Stimulated activated CD4-positive, alpha-beta T cell treated with anti-CD3 and anti-CD28 coated beads, TNF-alpha, amount 100 ng/mL, for 1 hour (primary cell): ENCODE results near the gene BNC1.
"Not testable (repeated sequence)": the region's sequence is repeated elsewhere in the genome, so short reads cannot be mapped to it uniquely, and the experiment has no call there.

ENCODE experiments used
- DNase-seq, 3 donors: peaks; one replicate each; pipeline ENCODE4 v3.0.0-alpha.2; 2020; ENCODE audit warnings: low read depth in 3 of 3, low spot score in 1 of 3

Gene BNC1

GRCh38 chr15:83248151-83249029, 36.1 kb downstream of the BNC1 start:
- DNase-seq, result no peak

GRCh38 chr15:83243634-83244033, 40.8 kb downstream of the BNC1 start:
- DNase-seq, result no peak

DNA sequence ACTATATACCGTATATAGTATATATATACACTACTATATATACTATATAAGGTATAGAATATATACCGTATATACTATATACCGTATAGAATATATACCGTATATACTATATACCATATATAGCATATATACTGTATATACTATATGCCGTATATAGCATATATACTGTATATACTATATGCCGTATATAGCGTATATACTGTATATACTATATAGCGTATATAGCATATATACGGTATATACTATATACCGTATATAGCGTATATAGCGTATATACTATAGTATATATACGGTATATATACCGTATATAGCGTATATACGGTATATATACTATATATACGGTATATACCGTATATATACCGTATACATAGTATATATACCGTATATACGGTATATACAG, 54.2 kb downstream of the BNC1 start:
- no peak for DNase-seq

GRCh38 chr15:83225449-83225848, 59.0 kb downstream of the BNC1 start:
- no peak for DNase-seq

DNA sequence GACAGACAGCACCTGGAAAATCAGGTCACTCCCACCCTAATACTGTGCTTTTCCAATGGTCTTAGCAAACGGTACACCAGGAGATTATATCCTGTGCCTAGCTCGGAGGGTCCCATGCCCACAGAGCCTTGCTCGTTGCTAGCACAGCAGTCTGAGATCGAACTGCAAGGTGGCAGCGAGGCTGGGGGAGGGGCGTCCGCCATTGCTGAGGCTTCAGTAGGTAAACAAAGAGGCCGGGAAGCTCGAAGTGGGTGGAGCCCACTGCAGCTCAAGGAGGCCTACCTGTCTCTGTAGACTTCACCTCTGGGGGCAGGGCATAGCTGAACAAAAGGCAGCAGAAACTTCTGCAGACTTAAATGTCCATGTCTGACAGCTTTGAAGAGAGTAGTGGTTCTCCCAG, 62.7 kb downstream of the BNC1 start:
- not testable (repeated sequence) for DNase-seq

DNA sequence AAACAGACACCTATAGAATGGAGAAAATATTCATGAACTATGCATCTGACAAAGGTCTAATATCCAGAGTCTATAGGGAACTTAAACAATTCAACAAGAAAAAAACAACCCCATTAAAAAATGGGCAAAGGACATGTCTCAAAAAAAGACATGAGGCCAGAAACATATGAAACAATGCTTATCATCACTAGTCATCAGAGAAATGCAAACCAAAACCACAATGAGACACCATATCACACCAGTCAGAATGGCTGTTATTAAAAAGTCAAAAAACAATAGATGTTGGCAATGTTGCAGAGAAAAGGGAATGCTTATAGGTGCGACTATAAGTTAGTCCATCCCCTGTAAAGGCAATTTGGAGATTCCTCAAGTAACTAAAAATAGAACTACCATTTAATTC, 65.4 kb downstream of the BNC1 start:
- DNase-seq, result no peak

GRCh38 chr15:83215306-83215705, 69.2 kb downstream of the BNC1 start:
- no peak for DNase-seq

DNA sequence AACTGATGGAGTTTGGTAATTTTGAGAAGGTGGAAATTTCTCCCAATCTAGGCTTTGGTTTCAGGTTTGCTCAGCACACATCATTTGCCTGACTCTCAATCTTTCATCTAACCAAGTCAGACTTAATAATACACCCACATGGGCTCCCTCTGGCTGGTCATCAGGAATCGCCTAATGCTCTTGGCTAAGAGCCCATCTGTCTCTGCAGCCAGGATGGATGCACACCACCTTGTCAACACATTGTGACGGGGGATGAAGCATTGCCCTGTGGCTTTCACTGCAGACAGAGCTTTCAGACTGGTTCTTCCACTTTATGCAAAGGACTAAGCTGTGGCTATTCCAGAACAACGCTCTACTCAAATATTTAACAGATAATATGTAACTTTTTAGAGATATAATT, 73.8 kb downstream of the BNC1 start:
- no peak for DNase-seq

DNA sequence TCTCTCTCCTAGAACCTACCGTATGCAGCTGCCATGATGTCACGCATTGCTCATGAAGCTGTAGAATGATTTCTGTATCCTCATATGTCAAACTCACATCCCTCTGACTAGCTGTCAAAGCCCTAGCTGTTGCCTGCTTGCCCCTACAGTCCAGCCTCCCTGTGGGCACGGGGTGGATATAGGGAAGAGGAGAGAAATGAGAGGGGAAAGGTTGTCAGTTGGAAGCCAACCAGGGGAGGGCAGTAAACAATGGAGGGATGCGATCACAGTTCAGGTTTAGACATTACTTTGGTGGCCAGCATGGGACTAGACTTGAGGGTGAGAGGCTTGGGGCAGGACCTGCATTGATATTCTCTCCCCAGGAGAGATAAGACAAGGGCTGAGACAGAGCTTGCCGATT, 75.1 kb downstream of the BNC1 start:
- DNase-seq, result no peak

GRCh38 chr15:83208367-83208661, 76.2 kb downstream of the BNC1 start:
- no peak for DNase-seq

- peak in 1 of 3 donors; percentile 3 for DNase-seq
These were observed 76.7 kb downstream of the BNC1 start, which contains the start of gene HDGFL3 for GRCh38 chr15:83207660-83208366. HDGFL3 (minus strand) TSS chr15:83207823; CDS start chr15:83207414, 409 bp downstream.

DNA sequence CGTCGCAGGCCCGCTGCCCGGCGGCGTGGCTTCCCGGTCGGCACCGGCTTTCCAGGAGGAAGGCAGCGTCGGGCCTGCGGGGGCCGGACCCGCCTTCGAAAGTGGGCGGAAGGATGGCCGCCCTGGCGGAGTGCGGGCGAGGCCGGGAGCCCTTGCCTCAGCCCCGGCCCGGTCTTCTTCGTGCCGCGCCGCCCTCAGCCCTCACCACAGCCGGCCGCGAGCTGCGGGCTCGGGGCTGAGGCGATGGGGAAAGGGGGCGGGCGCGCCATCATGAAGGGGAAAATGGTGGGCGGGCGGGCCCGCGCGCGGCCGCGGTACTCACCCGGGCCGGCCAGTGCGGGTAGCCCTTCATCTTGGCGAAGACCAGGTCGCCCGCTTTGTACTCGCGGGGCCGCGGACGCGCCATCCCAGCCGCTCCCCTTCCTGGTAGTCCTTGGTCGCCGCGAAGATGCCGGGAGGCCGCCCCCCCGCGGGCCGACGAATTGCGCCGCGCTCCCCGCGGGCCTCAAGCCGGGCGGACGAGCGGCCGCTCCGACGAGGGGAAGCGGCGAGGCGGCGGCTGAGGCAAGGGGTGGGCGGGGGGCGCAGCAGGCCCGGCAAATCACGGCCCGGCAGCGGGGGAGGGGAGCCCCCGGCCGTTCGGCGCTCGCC, 77.3 kb downstream of the BNC1 start:
- DNase-seq, result peak in 1 of 3 donors; percentile 1

- DNase-seq, result no peak
These were observed 77.9 kb downstream of the BNC1 start for GRCh38 chr15:83206526-83207008.
